GM21390 (cell line): ENCODE measurements around the gene ZDHHC1.

Source experiments
- ATAC-seq: cut with Tn5 transposase; IDR thresholded peaks from one replicate; pipeline ENCODE4 v1.9.1; 2021; ENCODE audit not compliant: unreplicated experiment

The ZDHHC1 gene

GRCh38 chr16:67448580-67448979 is 32.3 kb upstream of the ZDHHC1 start:
- ATAC-seq = no peak

GRCh38 chr16:67447508-67448076 is 31.3 kb upstream of the ZDHHC1 start:
- no peak for ATAC-seq

GRCh38 chr16:67446968-67447507 is 30.8 kb upstream of the ZDHHC1 start:
- no peak for ATAC-seq

GRCh38 chr16:67445913-67446907 is 29.9 kb upstream of the ZDHHC1 start:
- ATAC-seq = no peak

GRCh38 chr16:67445441-67445912 is 29.2 kb upstream of the ZDHHC1 start:
- ATAC-seq = no peak

GRCh38 chr16:67445126-67445426 is 28.8 kb upstream of the ZDHHC1 start:
- ATAC-seq = no peak

- no peak for ATAC-seq
Measured at GRCh38 chr16:67444259-67445125, 28.2 kb upstream of the ZDHHC1 start.

GRCh38 chr16:67443265-67443664 is 27.0 kb upstream of the ZDHHC1 start:
- ATAC-seq = no peak

- ATAC-seq = no peak
Measured at GRCh38 chr16:67442581-67443255, 26.4 kb upstream of the ZDHHC1 start.

- no peak for ATAC-seq
Measured at GRCh38 chr16:67441907-67442306, 25.6 kb upstream of the ZDHHC1 start.

GRCh38 chr16:67441271-67441753 is 25.0 kb upstream of the ZDHHC1 start:
- ATAC-seq = no peak

GRCh38 chr16:67438824-67439393 is 22.6 kb upstream of the ZDHHC1 start:
- ATAC-seq = no peak

GRCh38 chr16:67438098-67438791 is 22.0 kb upstream of the ZDHHC1 start:
- ATAC-seq = no peak

- ATAC-seq = no peak
Measured at GRCh38 chr16:67437513-67437912, 21.2 kb upstream of the ZDHHC1 start.

- ATAC-seq = no peak
Measured at GRCh38 chr16:67436640-67437193, 20.4 kb upstream of the ZDHHC1 start.

GRCh38 chr16:67435758-67436164 is 19.5 kb upstream of the ZDHHC1 start:
- no peak for ATAC-seq

- ATAC-seq = no peak
Measured at GRCh38 chr16:67433131-67433719, 16.9 kb upstream of the ZDHHC1 start.

GRCh38 chr16:67432506-67432890 is 16.2 kb upstream of the ZDHHC1 start:
- ATAC-seq = no peak
